Neural cell (in vitro differentiated cells): ENCODE results near the gene ABHD17A. TPM values are rescaled to one million over a fixed set of nuclear protein-coding genes. Genes with fewer than 3 reads are reported as not detected.
A peak's percentile ranks its signal among the peaks of the same experiment; 100 is the strongest.

ENCODE experiments used
- H2AFZ ChIP-seq: fragments of 200-600, 300-800 bp; sonication (generic), shearing (Covaris generic); 2 replicates; pipeline ENCODE4 v1.6.0; 2014; ENCODE audit warnings: low read depth, mild to moderate bottlenecking, antibody characterized with exemption, low read length, moderate library complexity
- H3F3A ChIP-seq: fragments of 200-600 bp; shearing (Covaris generic); 2 replicates; pipeline ENCODE4 v1.6.1; 2016; ENCODE audit warnings: mild to moderate bottlenecking, moderate library complexity, mixed read lengths, antibody characterized with exemption, low read length; ENCODE audit not compliant: insufficient read depth, poor library complexity, severe bottlenecking
- H3K27ac ChIP-seq: fragments of 200-600, 300-800 bp; sonication (generic), shearing (Covaris generic); 2 replicates; pipeline ENCODE4 v1.5.1; 2014; ENCODE audit warnings: mild to moderate bottlenecking, low read length, moderate library complexity
- H3K27me3 ChIP-seq: fragments of 300-800, 200-600 bp; sonication (generic), shearing (Covaris generic); 2 replicates; pipeline ENCODE4 v1.6.0; 2014; ENCODE audit warnings: mild to moderate bottlenecking, low read depth, low read length, moderate library complexity; ENCODE audit not compliant: insufficient read depth
- H3K36me3 ChIP-seq: fragments of 300-800, 200-600 bp; sonication (generic), shearing (Covaris generic); 2 replicates; pipeline ENCODE4 v1.5.1; 2014; ENCODE audit warnings: mild to moderate bottlenecking, antibody characterized with exemption, low read length, moderate library complexity; ENCODE audit not compliant: insufficient read depth
- H3K4me2 ChIP-seq: fragments of 300-800, 200-600 bp; sonication (generic), shearing (Covaris generic); 2 replicates; pipeline ENCODE4 v1.6.0; 2014; ENCODE audit warnings: mild to moderate bottlenecking, low read length
- H3K4me3 ChIP-seq: fragments of 300-800, 200-600 bp; sonication (generic), shearing (Covaris generic); 2 replicates; pipeline ENCODE4 v1.5.1; 2014; ENCODE audit warnings: mild to moderate bottlenecking, low read length, moderate library complexity
- H3K79me2 ChIP-seq: fragments of 200-600 bp; shearing (Covaris generic); replicated peaks from 2 replicates; pipeline ENCODE4 v1.6.0; 2014; ENCODE audit warnings: mild to moderate bottlenecking, low read length, moderate library complexity; ENCODE audit not compliant: insufficient read depth
- H3K9ac ChIP-seq: fragments of 300-800, 200-600 bp; sonication (generic), shearing (Covaris generic); 2 replicates; pipeline ENCODE4 v1.6.1; 2016; ENCODE audit warnings: mild to moderate bottlenecking, low read length, mixed read lengths
- H3K9me2 ChIP-seq: fragments of 200-600 bp; shearing (Covaris generic); 2 replicates; pipeline ENCODE4 v1.6.1; 2016; ENCODE audit warnings: mild to moderate bottlenecking, low read length, mixed read lengths; ENCODE audit not compliant: insufficient read depth
- H3K9me3 ChIP-seq: fragments of 200-600, 300-800 bp; sonication (generic), shearing (Covaris generic); 2 replicates; pipeline ENCODE4 v1.6.1; 2016; ENCODE audit warnings: mild to moderate bottlenecking, mixed run types, low read length, moderate library complexity, mixed read lengths
- H4K20me1 ChIP-seq: fragments of 200-600 bp; shearing (Covaris generic); 2 replicates; pipeline ENCODE4 v1.6.1; 2016; ENCODE audit warnings: mild to moderate bottlenecking, mixed run types; ENCODE audit not compliant: insufficient read depth
- EP300 ChIP-seq: fragments of 450-650 bp; conservative IDR thresholded peaks from 2 replicates; pipeline ENCODE4 v1.6.1; 2014; ENCODE audit warnings: antibody characterized with exemption, mild to moderate bottlenecking, moderate library complexity; ENCODE audit not compliant: poor library complexity, severe bottlenecking
- EZH2 ChIP-seq: fragments of 200-600, 300-800 bp; shearing (Covaris generic), sonication (generic); IDR thresholded peaks from 2 replicates; pipeline ENCODE4 v1.6.1; 2014; ENCODE audit warnings: antibody characterized with exemption, low read length, borderline replicate concordance, mild to moderate bottlenecking; ENCODE audit not compliant: insufficient read depth, poor library complexity, severe bottlenecking
- MXI1 ChIP-seq: fragments of 450-650 bp; conservative IDR thresholded peaks from 2 replicates; pipeline ENCODE4 v1.6.1; 2014; ENCODE audit warnings: antibody characterized with exemption, mild to moderate bottlenecking; ENCODE audit not compliant: poor library complexity, severe bottlenecking
- POLR2AphosphoS5 ChIP-seq: IDR thresholded peaks from 2 replicates; pipeline ENCODE4 v1.6.1; 2012
- RAD21 ChIP-seq: fragments of 450-650 bp; conservative IDR thresholded peaks from 2 replicates; pipeline ENCODE4 v1.6.1; 2014; ENCODE audit warnings: antibody characterized with exemption, mild to moderate bottlenecking, moderate library complexity
- SMC3 ChIP-seq: fragments of 450-650 bp; conservative IDR thresholded peaks from 2 replicates; pipeline ENCODE4 v1.6.1; 2014; ENCODE audit warnings: antibody characterized with exemption, mild to moderate bottlenecking, moderate library complexity; ENCODE audit not compliant: poor library complexity
- TAF1 ChIP-seq: IDR thresholded peaks from 2 replicates; pipeline ENCODE4 v1.6.1; 2012; ENCODE audit warnings: low read depth
- polyA plus RNA-seq: library from polyadenylated mRNA; depleted of rRNA; stranded (reverse); fragments of >200 nt; gene quantifications from 2 replicates; pipeline ENCODE4 v1.2.3, GENCODE V29; 2014
- TF ChIP-seq, protein P1 (sequence below): fragments of 450-650 bp; IDR thresholded peaks from 2 replicates; pipeline ENCODE4 v1.5.1; 2014; ENCODE audit warnings: antibody characterized with exemption, mild to moderate bottlenecking, moderate library complexity; ENCODE audit not compliant: poor library complexity, severe bottlenecking
- TF ChIP-seq, protein P2 (sequence below): IDR thresholded peaks from 2 replicates; pipeline ENCODE4 v1.6.1; 2012; ENCODE audit warnings: borderline replicate concordance

The ABHD17A gene
- polyA plus RNA-seq, 1 donor from 2014 or later = 116 TPM

DNA sequence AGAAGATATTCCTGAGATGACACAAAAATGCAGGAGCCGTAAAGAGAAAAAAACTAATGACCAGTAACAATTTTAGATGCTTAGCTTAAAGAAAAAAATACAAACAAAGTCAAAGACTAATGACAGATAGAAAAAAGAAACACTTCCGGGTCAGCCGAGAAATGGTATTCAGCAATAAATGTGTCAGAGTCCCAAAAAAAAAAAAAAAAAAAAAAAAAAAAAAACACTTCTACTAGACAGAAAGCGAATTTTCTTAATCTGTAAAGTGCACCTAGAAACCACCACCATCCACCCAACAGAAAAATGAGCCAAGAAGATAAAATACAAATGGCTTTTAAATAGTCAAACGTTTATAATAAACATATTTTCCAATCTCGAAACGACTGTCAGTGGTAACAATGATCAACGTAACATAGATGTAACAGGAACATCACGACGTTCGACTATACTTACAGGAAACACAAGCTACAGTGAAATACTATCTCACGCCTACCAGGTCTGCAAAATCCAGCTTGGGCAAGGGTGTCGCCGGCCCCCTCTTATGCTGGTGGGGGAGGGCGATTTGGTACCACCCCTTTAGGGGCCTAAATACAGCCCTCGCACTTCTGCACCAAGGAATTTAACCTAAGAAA, 10.6 kb downstream of the ABHD17A start:
- no peaks in the 10 kb centered on the region for H3F3A ChIP-seq
- peaks cover 4% of the 10 kb centered on the region for H4K20me1 ChIP-seq
- no peaks in the 10 kb centered on the region for H3K9me3 ChIP-seq
- TF ChIP-seq EZH2 (no peak), SMC3 (no peak), EP300 (no peak), RAD21 (no peak), MXI1 (no peak), TAF1 (no peak), POLR2AphosphoS5 (no peak)
- TF ChIP-seq, protein P1, sequence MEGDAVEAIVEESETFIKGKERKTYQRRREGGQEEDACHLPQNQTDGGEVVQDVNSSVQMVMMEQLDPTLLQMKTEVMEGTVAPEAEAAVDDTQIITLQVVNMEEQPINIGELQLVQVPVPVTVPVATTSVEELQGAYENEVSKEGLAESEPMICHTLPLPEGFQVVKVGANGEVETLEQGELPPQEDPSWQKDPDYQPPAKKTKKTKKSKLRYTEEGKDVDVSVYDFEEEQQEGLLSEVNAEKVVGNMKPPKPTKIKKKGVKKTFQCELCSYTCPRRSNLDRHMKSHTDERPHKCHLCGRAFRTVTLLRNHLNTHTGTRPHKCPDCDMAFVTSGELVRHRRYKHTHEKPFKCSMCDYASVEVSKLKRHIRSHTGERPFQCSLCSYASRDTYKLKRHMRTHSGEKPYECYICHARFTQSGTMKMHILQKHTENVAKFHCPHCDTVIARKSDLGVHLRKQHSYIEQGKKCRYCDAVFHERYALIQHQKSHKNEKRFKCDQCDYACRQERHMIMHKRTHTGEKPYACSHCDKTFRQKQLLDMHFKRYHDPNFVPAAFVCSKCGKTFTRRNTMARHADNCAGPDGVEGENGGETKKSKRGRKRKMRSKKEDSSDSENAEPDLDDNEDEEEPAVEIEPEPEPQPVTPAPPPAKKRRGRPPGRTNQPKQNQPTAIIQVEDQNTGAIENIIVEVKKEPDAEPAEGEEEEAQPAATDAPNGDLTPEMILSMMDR = no peak
- TF ChIP-seq, protein P2, sequence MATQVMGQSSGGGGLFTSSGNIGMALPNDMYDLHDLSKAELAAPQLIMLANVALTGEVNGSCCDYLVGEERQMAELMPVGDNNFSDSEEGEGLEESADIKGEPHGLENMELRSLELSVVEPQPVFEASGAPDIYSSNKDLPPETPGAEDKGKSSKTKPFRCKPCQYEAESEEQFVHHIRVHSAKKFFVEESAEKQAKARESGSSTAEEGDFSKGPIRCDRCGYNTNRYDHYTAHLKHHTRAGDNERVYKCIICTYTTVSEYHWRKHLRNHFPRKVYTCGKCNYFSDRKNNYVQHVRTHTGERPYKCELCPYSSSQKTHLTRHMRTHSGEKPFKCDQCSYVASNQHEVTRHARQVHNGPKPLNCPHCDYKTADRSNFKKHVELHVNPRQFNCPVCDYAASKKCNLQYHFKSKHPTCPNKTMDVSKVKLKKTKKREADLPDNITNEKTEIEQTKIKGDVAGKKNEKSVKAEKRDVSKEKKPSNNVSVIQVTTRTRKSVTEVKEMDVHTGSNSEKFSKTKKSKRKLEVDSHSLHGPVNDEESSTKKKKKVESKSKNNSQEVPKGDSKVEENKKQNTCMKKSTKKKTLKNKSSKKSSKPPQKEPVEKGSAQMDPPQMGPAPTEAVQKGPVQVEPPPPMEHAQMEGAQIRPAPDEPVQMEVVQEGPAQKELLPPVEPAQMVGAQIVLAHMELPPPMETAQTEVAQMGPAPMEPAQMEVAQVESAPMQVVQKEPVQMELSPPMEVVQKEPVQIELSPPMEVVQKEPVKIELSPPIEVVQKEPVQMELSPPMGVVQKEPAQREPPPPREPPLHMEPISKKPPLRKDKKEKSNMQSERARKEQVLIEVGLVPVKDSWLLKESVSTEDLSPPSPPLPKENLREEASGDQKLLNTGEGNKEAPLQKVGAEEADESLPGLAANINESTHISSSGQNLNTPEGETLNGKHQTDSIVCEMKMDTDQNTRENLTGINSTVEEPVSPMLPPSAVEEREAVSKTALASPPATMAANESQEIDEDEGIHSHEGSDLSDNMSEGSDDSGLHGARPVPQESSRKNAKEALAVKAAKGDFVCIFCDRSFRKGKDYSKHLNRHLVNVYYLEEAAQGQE = no peak
- no peaks in the 10 kb centered on the region for H3K27me3 ChIP-seq
- no peak overlapping the region for H2AFZ ChIP-seq
- H3K36me3 ChIP-seq = no peaks in the 10 kb centered on the region
- peak overlapping the region; percentile 81 for H3K9ac ChIP-seq
- H3K9me2 ChIP-seq = no peaks in the 10 kb centered on the region
- H3K27ac ChIP-seq = no peak overlapping the region
- H3K79me2 ChIP-seq = peaks cover 17% of the 10 kb centered on the region
- peak overlapping the region; percentile 88 for H3K4me2 ChIP-seq
- H3K4me3 ChIP-seq = peak overlapping the region; percentile 99

DNA sequence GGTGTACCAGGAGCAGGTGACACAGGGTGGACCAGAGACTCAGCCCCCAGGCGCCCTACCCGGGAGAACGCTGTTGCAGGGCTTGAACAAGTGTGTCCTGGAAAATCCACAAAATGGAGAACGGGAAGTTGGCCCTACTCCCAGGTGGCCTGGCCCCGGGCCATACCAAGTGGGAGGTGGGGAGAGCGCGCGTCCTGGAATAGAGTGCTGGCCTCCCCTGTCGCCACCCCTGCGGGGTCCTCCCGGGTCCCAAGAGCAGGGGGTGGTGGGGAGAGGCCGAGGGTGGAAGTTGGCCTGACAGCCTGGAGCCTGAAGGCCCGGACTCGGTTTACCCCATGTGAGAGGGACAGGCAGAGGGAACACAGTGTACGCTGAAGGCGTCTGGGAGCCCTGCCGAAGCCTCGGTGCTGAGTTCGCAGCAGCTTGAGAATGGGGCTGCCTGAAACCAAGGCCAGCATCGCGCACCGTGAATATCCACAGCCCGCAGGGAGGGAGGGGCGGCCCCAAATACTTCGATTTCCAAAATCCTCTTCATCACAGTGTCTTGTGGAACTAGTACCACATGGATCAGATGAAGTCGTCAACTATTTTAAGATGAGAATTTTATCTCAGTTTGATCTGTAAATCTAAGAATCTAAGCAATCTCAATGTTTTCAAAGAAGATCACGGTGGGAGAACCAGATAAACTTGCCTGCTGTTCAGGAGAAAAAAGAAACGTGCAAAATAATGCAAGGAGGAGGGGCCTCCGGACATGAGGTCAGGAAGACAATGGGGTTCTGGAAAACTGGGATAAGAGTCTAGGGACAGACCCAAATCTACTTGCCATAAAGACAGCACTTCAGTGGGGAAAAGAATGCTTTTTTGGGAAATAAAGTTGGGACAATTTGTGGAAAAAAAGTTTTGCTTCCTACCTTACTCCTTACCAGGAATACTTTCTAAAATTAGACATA, 11.5 kb downstream of the ABHD17A start:
- H3K27ac ChIP-seq = no peak overlapping the region
- no peaks in the 10 kb centered on the region for H3K27me3 ChIP-seq
- H3K9ac ChIP-seq = peak overlapping the region; percentile 9
- TF ChIP-seq SMC3 (no peak), POLR2AphosphoS5 (no peak), TAF1 (no peak), MXI1 (no peak), EP300 (no peak), EZH2 (no peak), RAD21 (no peak)
- TF ChIP-seq, protein P2 = no peak
- TF ChIP-seq, protein P1 = no peak
- peaks cover 4% of the 10 kb centered on the region for H4K20me1 ChIP-seq
- no peak overlapping the region for H2AFZ ChIP-seq
- peaks cover 17% of the 10 kb centered on the region for H3K79me2 ChIP-seq
- no peaks in the 10 kb centered on the region for H3K36me3 ChIP-seq
- no peaks in the 10 kb centered on the region for H3K9me2 ChIP-seq
- H3K9me3 ChIP-seq = no peaks in the 10 kb centered on the region
- H3K4me3 ChIP-seq = peak overlapping the region; percentile 99
- no peaks in the 10 kb centered on the region for H3F3A ChIP-seq
- H3K4me2 ChIP-seq = peak overlapping the region; percentile 88
